ENCODE measurements around the gene OR1J1.

OR1J1 gene

DNA sequence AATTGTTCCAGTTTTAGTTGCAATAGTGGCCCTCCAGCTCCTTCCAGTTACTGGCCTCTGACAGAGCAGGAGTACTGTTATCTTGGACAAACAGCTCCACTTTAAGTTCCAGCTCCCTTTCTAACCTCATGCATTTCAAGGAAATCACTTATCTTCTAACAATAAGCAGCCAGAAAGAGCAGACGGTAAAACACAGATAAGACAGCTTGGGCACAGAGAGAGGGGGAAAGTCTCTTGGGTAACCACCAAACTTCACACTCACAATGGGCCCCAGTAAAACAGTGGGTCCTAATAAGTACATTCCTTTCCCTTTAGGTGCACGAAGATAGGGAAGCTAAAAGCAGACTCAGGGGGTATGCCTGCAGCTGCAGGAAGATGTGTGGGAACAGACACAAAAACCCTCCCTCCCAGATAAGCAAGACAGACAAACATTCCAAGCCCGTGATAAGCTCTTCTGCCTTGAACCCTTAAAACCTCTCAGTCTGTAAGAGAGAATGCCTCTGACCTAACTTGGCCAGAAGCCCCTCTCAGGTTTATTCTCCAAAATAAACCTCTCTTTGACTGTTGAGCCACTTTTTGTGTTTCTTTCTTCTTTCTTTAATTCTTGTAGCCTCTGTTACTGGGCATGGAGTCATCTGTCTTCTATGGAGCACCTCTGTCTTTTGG lies 30.8 kb downstream of the OR1J1 start:
- in situ Hi-C loops (cut with MboI; ENCODE audit: low sequenced_read_pairs): no loop called here

DNA sequence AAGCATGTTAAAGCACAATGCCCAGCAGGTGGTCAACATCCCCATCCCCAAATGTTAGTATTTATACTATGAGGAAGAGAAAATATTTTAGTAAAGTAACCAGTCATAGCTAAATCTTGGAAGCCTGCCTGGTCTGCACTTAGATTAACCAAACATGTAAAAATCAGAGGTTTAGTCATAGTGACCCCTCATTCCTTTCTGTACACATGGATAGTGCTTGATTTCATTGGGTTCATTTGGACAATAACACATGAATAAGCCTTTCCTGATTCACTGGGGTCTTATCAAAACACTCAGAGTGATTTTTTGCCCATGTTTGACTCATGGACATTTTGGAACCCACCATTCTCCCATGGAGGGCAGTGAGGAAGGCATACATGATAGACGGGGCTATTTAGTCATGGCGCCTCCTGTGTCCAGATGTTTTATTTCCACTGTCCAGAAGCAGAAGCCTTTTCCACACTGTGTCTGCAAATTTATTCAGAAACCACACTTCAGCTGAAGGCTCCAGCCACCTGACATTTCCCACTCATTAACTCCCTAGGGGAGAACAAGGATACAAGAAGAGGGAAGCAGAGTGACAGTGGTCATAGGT lies 32.5 kb downstream of the OR1J1 start:
- in situ Hi-C loops (cut with MboI; ENCODE audit: low sequenced_read_pairs): no loop called here

DNA sequence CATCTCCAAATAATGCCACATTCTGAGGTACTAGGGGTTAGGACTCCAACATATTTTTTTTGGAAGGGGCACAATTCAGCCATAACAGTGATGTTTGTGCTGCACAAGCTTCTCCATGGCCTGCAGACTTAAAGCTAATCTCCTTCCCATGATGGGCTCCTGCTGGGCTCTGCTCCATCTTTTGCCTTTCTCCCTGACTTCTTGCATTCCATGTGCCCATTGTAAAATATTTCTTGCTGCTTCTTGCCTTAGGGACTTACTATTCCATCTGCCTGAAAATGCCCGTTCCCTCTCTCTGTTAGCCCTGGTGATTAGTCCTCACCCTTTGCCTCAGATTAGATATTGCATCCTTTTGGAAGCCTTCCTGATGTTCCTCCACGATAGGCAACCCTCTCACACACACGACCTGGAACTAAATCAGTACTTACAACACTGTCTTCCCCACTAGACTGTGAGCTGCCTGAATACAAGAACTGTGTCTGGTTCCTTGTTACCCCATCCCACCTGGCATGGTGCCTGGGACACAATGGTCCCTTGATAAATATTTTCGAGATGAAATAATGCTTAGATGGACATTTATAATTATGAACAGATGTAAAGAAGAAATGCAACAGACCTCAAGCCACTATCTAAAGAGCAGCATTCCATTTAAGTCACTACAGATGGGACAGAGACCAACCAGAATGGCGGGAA lies 33.5 kb downstream of the OR1J1 start:
- in situ Hi-C loops (cut with MboI; ENCODE audit: low sequenced_read_pairs): no loop called here

DNA sequence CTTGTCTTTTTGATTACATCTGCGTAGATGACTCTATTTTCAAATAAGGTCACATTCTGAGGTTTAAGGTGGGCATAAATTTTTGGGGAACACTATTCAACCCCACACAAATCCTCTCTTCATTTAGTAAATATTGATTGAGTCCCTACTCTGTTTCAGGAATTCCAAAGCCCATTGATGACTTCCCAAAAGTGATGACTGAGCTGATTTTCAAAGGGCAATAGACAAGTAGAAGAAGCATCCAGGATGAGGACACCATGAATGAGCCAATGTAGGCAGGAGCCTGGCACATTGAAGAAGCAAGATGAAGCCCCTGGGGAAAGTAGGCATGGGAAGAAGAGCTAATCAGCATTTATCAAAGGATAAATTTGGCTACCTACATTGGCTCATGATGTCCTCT lies 35.2 kb downstream of the OR1J1 start:
- in situ Hi-C loops (cut with MboI; ENCODE audit: low sequenced_read_pairs): no loop called here
